Left renal cortex interstitium (tissue), 4 donors: ENCODE measurements around the gene HEG1. TPM values are rescaled to one million over a fixed set of nuclear protein-coding genes. Genes with fewer than 3 reads are reported as not detected.

ENCODE experiments used
- DNase-seq, 4 donors: peaks; one replicate each; pipeline ENCODE4 v3.0.0-alpha.2; 2013; ENCODE audit warnings: low read depth in 4 of 4, low spot score in 2 of 4, missing footprints in 1 of 4
- polyA plus RNA-seq, 4 donors: library from polyadenylated mRNA; unstranded; fragments of 120-200 nt; gene quantifications; one replicate each; pipeline ENCODE4 v1.2.1, GENCODE V29; 2013; ENCODE audit not compliant: insufficient read length in 4 of 4

The HEG1 gene
- polyA plus RNA-seq, 4 donors = 24.5 to 30.5 (median 29.1) TPM

GRCh38 chr3:125072749-125073389, 17.1 kb upstream of the HEG1 start:
- DNase-seq = no peak

- DNase-seq = no peak
Observed at GRCh38 chr3:125072301-125072700, 16.5 kb upstream of the HEG1 start.

- no peak for DNase-seq
Observed at GRCh38 chr3:125069968-125070745, 14.4 kb upstream of the HEG1 start.

- no peak for DNase-seq
Observed at GRCh38 chr3:125069452-125069851, 13.7 kb upstream of the HEG1 start.

GRCh38 chr3:125068265-125068664, 12.5 kb upstream of the HEG1 start:
- no peak for DNase-seq

- DNase-seq = no peak
Observed at GRCh38 chr3:125067225-125067624, 11.4 kb upstream of the HEG1 start.

GRCh38 chr3:125062904-125063618, 7.3 kb upstream of the HEG1 start:
- DNase-seq = no peak

GRCh38 chr3:125061646-125062045, 5.8 kb upstream of the HEG1 start:
- DNase-seq = no peak

- no peak for DNase-seq
Observed at GRCh38 chr3:125061170-125061569, 5.4 kb upstream of the HEG1 start.

- DNase-seq = no peak
Observed at GRCh38 chr3:125059488-125060245, 3.9 kb upstream of the HEG1 start.

- DNase-seq = no peak
Observed at GRCh38 chr3:125058959-125059358, 3.2 kb upstream of the HEG1 start.

GRCh38 chr3:125058529-125058928, 2.7 kb upstream of the HEG1 start:
- no peak for DNase-seq

- DNase-seq = no peak
Observed at GRCh38 chr3:125057186-125057850, 1.5 kb upstream of the HEG1 start.

- DNase-seq = no peak
Observed at GRCh38 chr3:125055331-125055912, 375 bp downstream of the HEG1 start.

- DNase-seq = no peak
Observed at GRCh38 chr3:125054449-125055329, 1.1 kb downstream of the HEG1 start.

GRCh38 chr3:125054062-125054448, 1.7 kb downstream of the HEG1 start:
- no peak for DNase-seq

- DNase-seq = no peak
Observed at GRCh38 chr3:125053304-125053699, 2.5 kb downstream of the HEG1 start.

- no peak for DNase-seq
Observed at GRCh38 chr3:125052624-125053303, 3.0 kb downstream of the HEG1 start.
